GM18858 (cell line): Measurements from ENCODE around the gene ALDH3B1.
A peak's percentile ranks its signal among the peaks of the same experiment; 100 is the strongest.

ENCODE experiments used
- ATAC-seq: cut with Tn5 transposase; IDR thresholded peaks from one replicate; pipeline ENCODE4 v1.9.1; 2021; ENCODE audit not compliant: unreplicated experiment

The ALDH3B1 gene

GRCh38 chr11:68028802-68029545 is 18.8 kb downstream of the ALDH3B1 start:
- ATAC-seq: no peak

- ATAC-seq: peak; percentile 88
These were observed 20.4 kb downstream of the ALDH3B1 start, which contains the start of gene NDUFS8 for GRCh38 chr11:68030318-68031143. NDUFS8 (plus strand) TSS chr11:68030681; CDS start chr11:68032152, 1,471 bp downstream.

DNA sequence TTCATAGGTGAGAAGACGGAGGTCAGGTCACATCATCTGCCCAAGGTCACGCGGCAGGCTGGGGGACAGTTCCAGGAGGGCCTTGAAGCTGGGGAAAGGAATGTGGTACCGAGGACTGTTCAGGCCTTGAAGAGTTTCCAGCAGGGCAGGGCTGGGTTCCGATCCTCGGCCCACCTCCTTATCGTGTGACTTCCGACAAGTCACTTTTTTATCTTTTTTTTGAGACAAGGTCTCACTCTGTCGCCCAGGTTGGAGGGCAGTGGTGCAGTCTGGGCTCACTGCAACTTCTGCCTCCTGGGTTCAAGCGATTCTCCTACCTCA is 21.0 kb downstream of the ALDH3B1 start:
- no peak for ATAC-seq

- no peak for ATAC-seq
These were observed 21.9 kb downstream of the ALDH3B1 start for GRCh38 chr11:68032003-68032402.

- no peak for ATAC-seq
These were observed 23.0 kb downstream of the ALDH3B1 start for GRCh38 chr11:68032997-68033707.

DNA sequence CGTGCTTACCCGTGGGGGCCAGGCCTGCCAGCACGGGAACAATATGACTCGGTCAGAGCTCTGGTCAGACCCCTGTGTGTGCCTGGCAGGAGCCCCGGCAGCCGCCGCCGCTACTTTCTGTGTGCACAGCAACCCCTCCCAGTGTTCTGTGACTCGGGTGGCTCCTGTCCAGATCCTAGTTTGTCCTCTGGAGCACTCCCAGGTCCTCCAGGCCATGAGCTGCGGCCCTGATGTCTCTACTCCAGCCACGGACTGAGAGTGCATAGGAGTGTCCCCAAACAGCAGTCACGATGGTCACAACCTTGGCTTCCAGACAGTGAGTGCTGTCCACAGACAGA is 23.6 kb downstream of the ALDH3B1 start:
- no peak for ATAC-seq

GRCh38 chr11:68035266-68035876 is 25.2 kb downstream of the ALDH3B1 start:
- ATAC-seq: no peak

GRCh38 chr11:68036141-68036716 is 26.1 kb downstream of the ALDH3B1 start:
- ATAC-seq: no peak

- no peak for ATAC-seq
These were observed 26.7 kb downstream of the ALDH3B1 start for GRCh38 chr11:68036717-68037239.

DNA sequence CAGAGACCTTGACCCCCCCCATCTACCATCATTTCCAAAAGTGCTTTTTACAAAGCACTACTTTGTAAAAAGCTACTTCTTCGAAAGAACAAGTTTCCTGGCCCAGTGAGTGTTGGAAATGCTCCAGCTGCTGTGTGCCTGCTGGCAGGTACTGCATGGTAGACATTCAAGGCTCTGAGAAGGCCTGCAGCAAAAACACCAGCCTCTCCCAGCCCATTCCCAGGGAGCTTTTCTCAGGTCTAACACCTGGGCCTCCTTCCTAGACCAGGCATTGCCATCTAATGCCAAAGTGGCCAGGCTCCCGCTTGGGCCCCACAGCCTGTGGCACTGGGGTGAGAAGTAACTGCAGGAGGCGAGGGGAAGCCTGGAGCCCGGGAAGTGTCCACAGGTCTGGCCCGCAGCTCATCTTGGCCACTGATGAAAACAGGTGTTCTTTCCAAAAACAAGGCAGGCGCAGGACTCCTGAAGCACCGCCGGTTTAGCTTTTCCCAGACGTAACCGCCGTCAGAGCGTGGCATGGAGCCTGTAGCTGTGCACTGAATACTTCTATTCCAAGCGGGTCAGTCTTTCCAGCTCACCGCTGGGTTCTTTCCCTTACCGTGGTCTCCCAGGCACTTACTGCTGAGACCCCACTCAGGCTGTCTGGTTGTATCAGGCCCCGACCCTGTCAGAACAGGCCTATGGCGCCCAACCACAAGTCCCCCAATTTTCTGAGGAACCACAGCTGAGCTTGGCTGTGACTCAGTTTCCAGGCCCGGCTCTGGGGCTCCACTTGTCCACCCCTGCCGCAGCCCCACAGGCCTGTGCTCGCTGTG is 27.5 kb downstream of the ALDH3B1 start:
- ATAC-seq: no peak

DNA sequence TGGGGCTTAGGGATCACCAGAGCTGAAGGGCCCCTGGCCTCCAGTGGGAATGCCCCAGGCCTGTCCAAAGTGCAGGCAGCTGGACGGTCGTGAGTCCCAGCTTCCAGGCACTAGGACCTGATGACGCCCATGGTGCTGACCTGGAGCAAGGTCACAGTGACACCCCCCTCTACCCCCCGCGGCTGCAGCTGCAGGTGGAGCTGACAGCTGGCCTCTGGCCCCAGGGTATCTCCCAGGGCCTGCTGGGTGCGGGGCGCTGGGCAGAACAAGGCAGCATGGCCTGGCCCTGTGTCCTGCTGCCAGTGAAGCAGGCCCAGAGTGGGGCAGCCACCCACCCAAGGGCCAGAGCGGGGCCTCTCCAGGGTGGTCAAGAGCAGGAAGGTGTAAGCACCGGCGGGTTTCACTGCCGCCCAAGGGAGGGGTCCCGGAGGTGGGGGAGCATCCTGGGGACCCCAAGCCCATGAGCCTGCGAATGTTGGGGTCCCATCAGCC is 28.1 kb downstream of the ALDH3B1 start:
- no peak for ATAC-seq

GRCh38 chr11:68038718-68039525 is 28.8 kb downstream of the ALDH3B1 start, which contains the start of gene TCIRG1:
TCIRG1 (plus strand) TSS chr11:68039025; CDS start chr11:68041272, 2,247 bp downstream.
- no peak for ATAC-seq

GRCh38 chr11:68039526-68040086 is 29.5 kb downstream of the ALDH3B1 start:
- ATAC-seq: no peak

- ATAC-seq: no peak
These were observed 30.2 kb downstream of the ALDH3B1 start for GRCh38 chr11:68040101-68040956.

DNA sequence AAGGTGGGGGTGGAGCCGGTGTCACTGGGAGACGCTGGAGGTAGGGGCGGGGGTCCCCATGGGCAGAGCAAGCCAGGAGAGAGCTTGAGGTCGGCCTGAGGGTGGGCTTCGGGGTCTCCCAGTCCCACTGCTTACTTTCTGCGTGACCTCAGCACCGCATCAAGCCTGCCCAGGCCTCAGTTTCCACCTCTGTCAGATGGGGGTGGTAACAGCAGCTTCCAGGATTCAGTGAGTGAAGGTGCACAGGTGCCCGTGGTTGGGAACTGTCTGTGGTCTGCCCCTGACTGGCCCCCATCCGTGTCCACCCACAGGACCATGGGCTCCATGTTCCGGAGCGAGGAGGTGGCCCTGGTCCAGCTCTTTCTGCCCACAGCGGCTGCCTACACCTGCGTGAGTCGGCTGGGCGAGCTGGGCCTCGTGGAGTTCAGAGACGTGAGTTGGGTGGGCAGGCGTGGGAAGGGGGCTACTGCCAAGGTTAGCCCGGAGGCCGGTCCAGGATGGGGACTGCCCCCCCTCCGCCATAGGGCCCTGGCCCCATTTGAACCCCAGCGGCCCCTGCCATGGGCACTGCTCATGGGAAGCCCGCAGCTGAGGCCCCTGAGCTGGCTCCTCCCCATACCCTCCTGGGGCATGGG is 30.9 kb downstream of the ALDH3B1 start:
- ATAC-seq: no peak

- no peak for ATAC-seq
These were observed 31.6 kb downstream of the ALDH3B1 start for GRCh38 chr11:68041617-68042218.
